HG02852 (cell line): ENCODE results near the gene UBE2S.
A peak's percentile ranks its signal among the peaks of the same experiment; 100 is the strongest.
"Not testable (repeated sequence)": the region's sequence is repeated elsewhere in the genome, so short reads cannot be mapped to it uniquely, and the experiment has no call there.

ENCODE experiments used
- ATAC-seq: cut with Tn5 transposase; IDR thresholded peaks from one replicate; pipeline ENCODE4 v1.9.1; 2021; ENCODE audit warnings: mild to moderate bottlenecking, moderate library complexity; ENCODE audit not compliant: unreplicated experiment

The UBE2S gene

GRCh38 chr19:55407550-55407799 lies at the start of gene UBE2S:
Gene UBE2S (minus strand): TSS chr19:55407788. CDS start chr19:55407589, 199 bp downstream.
- ATAC-seq: peak; percentile 16

GRCh38 chr19:55456347-55456746 lies 48.8 kb upstream of the UBE2S start:
- ATAC-seq: no peak

GRCh38 chr19:55455576-55456235 lies 48.1 kb upstream of the UBE2S start:
- no peak for ATAC-seq

GRCh38 chr19:55454787-55455243 lies 47.2 kb upstream of the UBE2S start:
- no peak for ATAC-seq

GRCh38 chr19:55453511-55454260 lies 46.1 kb upstream of the UBE2S start:
- no peak for ATAC-seq

GRCh38 chr19:55452749-55453346 lies 45.3 kb upstream of the UBE2S start:
- ATAC-seq: no peak

- no peak for ATAC-seq
Observed at GRCh38 chr19:55451965-55452748, 44.6 kb upstream of the UBE2S start.

- no peak for ATAC-seq
Observed at GRCh38 chr19:55451163-55451964, 43.8 kb upstream of the UBE2S start.

- no peak for ATAC-seq
Observed at GRCh38 chr19:55449469-55449868, 41.9 kb upstream of the UBE2S start.

GRCh38 chr19:55448175-55448490 lies 40.5 kb upstream of the UBE2S start:
- not testable (repeated sequence) for ATAC-seq

- ATAC-seq: no peak
Observed at GRCh38 chr19:55447421-55448174, 40.0 kb upstream of the UBE2S start.

- ATAC-seq: no peak
Observed at GRCh38 chr19:55446060-55446459, 38.5 kb upstream of the UBE2S start.

- no peak for ATAC-seq
Observed at GRCh38 chr19:55444646-55445045, 37.1 kb upstream of the UBE2S start.

GRCh38 chr19:55443824-55444480 lies 36.4 kb upstream of the UBE2S start:
- no peak for ATAC-seq

- no peak for ATAC-seq
Observed at GRCh38 chr19:55443045-55443823, 35.6 kb upstream of the UBE2S start, which contains the start of gene SHISA7. Gene SHISA7 (minus strand): TSS chr19:55443300. CDS start chr19:55442863, 437 bp downstream.

- ATAC-seq: no peak
Observed at GRCh38 chr19:55442372-55442961, 34.9 kb upstream of the UBE2S start.

- ATAC-seq: no peak
Observed at GRCh38 chr19:55441692-55442321, 34.2 kb upstream of the UBE2S start.

- ATAC-seq: no peak
Observed at GRCh38 chr19:55441319-55441691, 33.7 kb upstream of the UBE2S start.
